Ecto neural progenitor cell (in vitro differentiated cells): Measurements from ENCODE around the gene TIMP4.

Experiments
- DNase-seq: peaks from one replicate; pipeline ENCODE4 v3.0.0-alpha.2; 2018; ENCODE audit warnings: low spot score

Gene TIMP4

GRCh38 chr3:12147049-12147780, 11.5 kb downstream of the TIMP4 start:
- DNase-seq: no peak

GRCh38 chr3:12143949-12144504, 14.7 kb downstream of the TIMP4 start:
- DNase-seq: no peak

GRCh38 chr3:12142476-12142875, 16.2 kb downstream of the TIMP4 start:
- no peak for DNase-seq

GRCh38 chr3:12141350-12141749, 17.4 kb downstream of the TIMP4 start:
- no peak for DNase-seq

- peak; percentile 58 for DNase-seq
Measured at GRCh38 chr3:12139111-12139511, 19.6 kb downstream of the TIMP4 start.

GRCh38 chr3:12138044-12138443, 20.7 kb downstream of the TIMP4 start:
- DNase-seq: no peak

GRCh38 chr3:12136371-12136770, 22.3 kb downstream of the TIMP4 start:
- DNase-seq: no peak

- DNase-seq: peak; percentile 76
Measured at GRCh38 chr3:12135029-12135657, 23.6 kb downstream of the TIMP4 start.

GRCh38 chr3:12132881-12133280, 25.8 kb downstream of the TIMP4 start:
- no peak for DNase-seq

GRCh38 chr3:12131351-12132090, 27.2 kb downstream of the TIMP4 start:
- DNase-seq: no peak

- no peak for DNase-seq
Measured at GRCh38 chr3:12127391-12127790, 31.3 kb downstream of the TIMP4 start.

- DNase-seq: no peak
Measured at GRCh38 chr3:12125772-12126171, 32.9 kb downstream of the TIMP4 start.

- DNase-seq: no peak
Measured at GRCh38 chr3:12121466-12121865, 37.2 kb downstream of the TIMP4 start.

GRCh38 chr3:12120374-12121140, 38.2 kb downstream of the TIMP4 start:
- no peak for DNase-seq

- DNase-seq: no peak
Measured at GRCh38 chr3:12117473-12117872, 41.2 kb downstream of the TIMP4 start.

- no peak for DNase-seq
Measured at GRCh38 chr3:12116870-12117269, 41.8 kb downstream of the TIMP4 start.

- DNase-seq: no peak
Measured at GRCh38 chr3:12115849-12116248, 42.9 kb downstream of the TIMP4 start.

- DNase-seq: no peak
Measured at GRCh38 chr3:12115104-12115503, 43.6 kb downstream of the TIMP4 start.

GRCh38 chr3:12114251-12114650, 44.5 kb downstream of the TIMP4 start:
- no peak for DNase-seq

- DNase-seq: no peak
Measured at GRCh38 chr3:12107071-12107713, 51.5 kb downstream of the TIMP4 start.
